Naive thymus-derived CD4-positive, alpha-beta T cell (primary cell): Measurements from ENCODE around the gene SCAMP2. TPM values are rescaled to one million over a fixed set of nuclear protein-coding genes. Genes with fewer than 3 reads are reported as not detected.

Source experiments
- ATAC-seq: fragments of 150-1000 bp; cut with Tn5 transposase; 2 replicates; pipeline ENCODE4 v1.10.0; 2021; ENCODE audit warnings: mild to moderate bottlenecking, moderate library complexity
- CTCF ChIA-PET: fragments of 350-600 bp; sonication (Branson Sonifier 250); formaldehyde crosslinking; loops from one replicate; lab custom pipeline; 2021; ENCODE audit warnings: antibody characterized with exemption; lab: Charles Lee
- POLR2A ChIA-PET: fragments of 350-600 bp; sonication (Branson Sonifier 250); formaldehyde crosslinking; loops from one replicate; lab custom pipeline; 2021; ENCODE audit warnings: antibody characterized with exemption, inconsistent platforms; lab: Charles Lee
- DNase-seq, 9 donors: peaks; one replicate each; pipeline versions ENCODE4 v3.0.0 to v3.0.0-alpha.2; 2020 to 2022; ENCODE audit warnings: mixed read lengths in 1 of 9
- H3K27ac ChIP-seq: one replicate; pipeline ENCODE4 v1.7.0; 2013; ENCODE audit warnings: mild to moderate bottlenecking, low read depth, low read length, moderate library complexity
- H3K27me3 ChIP-seq, 2 donors: one replicate each; pipeline ENCODE4 v1.7.0; 2013; ENCODE audit warnings: low read length in 2 of 2, mild to moderate bottlenecking in 2 of 2, moderate library complexity in 2 of 2; ENCODE audit not compliant: control insufficient read depth in 2 of 2, insufficient read depth in 2 of 2
- H3K36me3 ChIP-seq, 3 experiments: 1 replicate in 2 of 3; 2 replicates in 1 of 3; pipeline ENCODE4 v1.7.0; 2013; ENCODE audit warnings: low read length in 3 of 3, mild to moderate bottlenecking in 3 of 3, moderate library complexity in 1 of 3; ENCODE audit not compliant: insufficient read depth in 3 of 3, control insufficient read depth in 2 of 3
- H3K4me1 ChIP-seq, 2 donors: one replicate each; pipeline ENCODE4 v1.7.0; 2013; ENCODE audit warnings: low read length in 2 of 2, mild to moderate bottlenecking in 2 of 2, moderate library complexity in 1 of 2; ENCODE audit not compliant: control insufficient read depth in 2 of 2, insufficient read depth in 2 of 2
- H3K4me3 ChIP-seq: 2 replicates; pipeline ENCODE4 v1.7.0; 2013; ENCODE audit warnings: mild to moderate bottlenecking, low read length
- H3K9me3 ChIP-seq, 3 experiments: 1 replicate in 2 of 3; 2 replicates in 1 of 3; pipeline ENCODE4 v1.7.0; 2013; ENCODE audit warnings: low read length in 3 of 3; ENCODE audit not compliant: control insufficient read depth in 2 of 3
- H3K27ac Mint-ChIP-seq, 9 donors: one replicate each; pipeline ENCODE4 v1.8.0; 2020 to 2022; ENCODE audit warnings: mixed read lengths in 9 of 9, mild to moderate bottlenecking in 8 of 9, moderate library complexity in 5 of 9, inconsistent platforms in 2 of 9
- H3K27me3 Mint-ChIP-seq, 5 donors: one replicate each; pipeline ENCODE4 v1.8.0; 2021 to 2022; ENCODE audit warnings: mixed read lengths in 5 of 5, mild to moderate bottlenecking in 1 of 5
- H3K36me3 Mint-ChIP-seq, 5 donors: one replicate each; pipeline ENCODE4 v1.8.0; 2020 to 2022; ENCODE audit warnings: mixed read lengths in 5 of 5, mild to moderate bottlenecking in 3 of 5, inconsistent platforms in 1 of 5
- H3K4me1 Mint-ChIP-seq, 7 donors: one replicate each; pipeline ENCODE4 v1.8.0; 2020 to 2022; ENCODE audit warnings: mixed read lengths in 7 of 7, mild to moderate bottlenecking in 3 of 7, inconsistent platforms in 1 of 7
- H3K4me3 Mint-ChIP-seq, 10 donors: one replicate each; pipeline ENCODE4 v1.8.0; 2020 to 2022; ENCODE audit warnings: mild to moderate bottlenecking in 10 of 10, mixed read lengths in 10 of 10, moderate library complexity in 6 of 10, inconsistent platforms in 2 of 10
- H3K9me3 Mint-ChIP-seq, 11 donors: one replicate each; pipeline ENCODE4 v1.8.0; 2020 to 2022; ENCODE audit warnings: mixed read lengths in 11 of 11, mild to moderate bottlenecking in 4 of 11, inconsistent platforms in 1 of 11, moderate library complexity in 1 of 11
- intact Hi-C, 2 donors: fragments of 100-400 bp; cut with micrococcal nuclease; formaldehyde crosslinking; loops; one replicate each; pipeline ENCODE4 v1.15.1; 2023
- polyA plus RNA-seq, 2 donors: library from polyadenylated mRNA; unstranded; fragments of 300-500 nt; fragmentation: Illumina TruSeq; gene quantifications; one replicate each; pipeline ENCODE4 v1.2.3, GENCODE V29; 2021
- total RNA-seq, 6 experiments: library from RNA in 5 of 6; stranded (reverse) in 5 of 6; gene quantifications; 1 replicate in 5 of 6; 2 replicates in 1 of 6; pipeline ENCODE4 v1.2.3 and lab custom pipeline; 2021 to 2026

SCAMP2 gene
- total and polyA plus RNA-seq, 7 experiments from 2014 or later: 78.9 to 141 (median 122) TPM

DNA sequence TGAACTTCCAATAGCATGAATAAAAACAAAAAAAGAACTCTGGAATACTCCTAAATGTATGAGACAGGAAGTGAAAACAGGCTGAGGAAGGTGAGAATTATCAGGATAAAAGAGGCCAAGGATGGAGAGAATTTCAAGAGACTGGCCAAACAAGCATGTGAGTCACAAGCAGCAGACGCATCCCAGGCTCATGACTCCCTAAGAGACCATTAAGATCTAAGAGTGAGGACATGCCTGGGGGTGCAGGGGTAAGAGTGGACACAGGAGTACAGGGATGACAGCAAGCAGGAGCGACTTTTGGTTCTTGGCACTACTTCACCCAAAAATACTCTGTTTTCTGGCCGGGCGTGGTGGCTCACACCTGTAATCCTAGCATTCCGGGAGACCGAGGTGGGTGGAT is 7.1 kb downstream of the SCAMP2 start:
- peaks cover 0 to 4% (median 0%) of the 10 kb centered on the region in 11 donors for H3K9me3 Mint-ChIP-seq
- H3K4me1 ChIP-seq: peaks cover 51 to 62% of the 10 kb centered on the region in 2 donors
- CTCF ChIA-PET: no interaction called here
- H3K27ac Mint-ChIP-seq: peak overlapping the region in 8 of 9 donors; percentile 48 to 95 (median 84)
- ATAC-seq (no peak), DNase-seq (no peak)
- H3K27ac ChIP-seq: peak overlapping the region; percentile 27
- H3K4me3 ChIP-seq: no peak overlapping the region
- no peaks in the 10 kb centered on the region for H3K9me3 ChIP-seq
- peaks cover 60 to 89% (median 68%) of the 10 kb centered on the region in 7 donors for H3K4me1 Mint-ChIP-seq
- peaks cover 0 to 43% (median 11%) of the 10 kb centered on the region in 5 donors for H3K36me3 Mint-ChIP-seq
- H3K4me3 Mint-ChIP-seq: peak overlapping the region in 9 of 10 donors; percentile 12 to 100 (median 37)
- intact Hi-C loops: no loop called here
- no peaks in the 10 kb centered on the region for H3K27me3 Mint-ChIP-seq
- H3K36me3 ChIP-seq: no peaks in the 10 kb centered on the region
- POLR2A ChIA-PET: interaction anchor here (1.6 kb wide), 1 partner anchor 14 kb away, joined by 3 read pairs; no protein-coding TSS in a partner anchor
- H3K27me3 ChIP-seq: no peaks in the 10 kb centered on the region

GRCh38 chr15:74865316-74865715 is 7.8 kb downstream of the SCAMP2 start:
- Mint-ChIP-seq H3K4me3 (peak overlapping the region in 8 of 10 donors; percentile 15 to 100 (median 58)), H3K4me1 (peaks cover 53 to 81% (median 60%) of the 10 kb centered on the region in 7 donors), H3K36me3 (peaks cover 0 to 40% (median 11%) of the 10 kb centered on the region in 5 donors), H3K27ac (peak overlapping the region; percentile 30 to 95 (median 80)), H3K27me3 (no peaks in the 10 kb centered on the region), H3K9me3 (peaks cover 0 to 4% (median 0%) of the 10 kb centered on the region in 11 donors)
- Histone ChIP-seq H3K27me3 (no peaks in the 10 kb centered on the region), H3K4me3 (no peak overlapping the region), H3K36me3 (no peaks in the 10 kb centered on the region), H3K9me3 (no peaks in the 10 kb centered on the region), H3K4me1 (peaks cover 44 to 55% of the 10 kb centered on the region in 2 donors), H3K27ac (peak overlapping the region; percentile 53)
- intact Hi-C loops: no loop called here
- ChIA-PET CTCF (interaction anchor here (0.6 kb wide), 1 partner anchor 88 kb away, joined by 3 read pairs; no protein-coding TSS in a partner anchor), POLR2A (interaction anchor here (0.5 to 1.6 kb wide), 2 partner anchors 13 to 22 kb away, joined by 3 read pairs; no protein-coding TSS in a partner anchor)
- ATAC-seq (no peak), DNase-seq (no peak)

DNA sequence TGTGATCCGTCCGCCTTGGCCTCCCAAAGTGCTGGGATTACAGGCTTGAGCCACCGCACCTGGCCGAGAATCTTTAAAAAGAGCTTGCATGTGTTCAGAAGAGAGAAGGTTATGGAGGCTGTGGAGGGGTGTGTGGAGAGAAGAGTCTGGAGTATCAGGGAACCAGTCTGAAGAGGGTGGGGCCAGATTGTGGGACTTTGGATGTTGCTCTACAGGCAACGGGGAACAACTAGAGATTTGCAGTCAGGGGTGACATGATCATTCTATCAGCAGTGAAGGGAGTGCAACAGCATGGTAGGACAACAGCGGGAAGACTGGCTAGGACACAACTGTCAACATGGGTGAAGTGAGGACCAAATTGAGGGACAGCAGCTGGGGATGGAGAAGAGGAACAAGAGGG is 8.9 kb downstream of the SCAMP2 start:
- POLR2A ChIA-PET: interaction anchor here (1.1 kb wide), 1 partner anchor 10 kb away, joined by 4 read pairs; no protein-coding TSS in a partner anchor
- no peaks in the 10 kb centered on the region for H3K27me3 ChIP-seq
- Mint-ChIP-seq H3K27me3 (no peaks in the 10 kb centered on the region), H3K4me3 (peak overlapping the region in 8 of 10 donors; percentile 6 to 60 (median 53)), H3K9me3 (peaks cover 0 to 4% (median 0%) of the 10 kb centered on the region in 11 donors), H3K27ac (peak overlapping the region; percentile 60 to 92 (median 78)), H3K36me3 (peaks cover 0 to 33% (median 11%) of the 10 kb centered on the region in 5 donors), H3K4me1 (peaks cover 45 to 77% (median 55%) of the 10 kb centered on the region in 7 donors)
- intact Hi-C loops: no loop called here
- no peaks in the 10 kb centered on the region for H3K36me3 ChIP-seq
- peak overlapping the region; percentile 35 for H3K27ac ChIP-seq
- no peaks in the 10 kb centered on the region for H3K9me3 ChIP-seq
- CTCF ChIA-PET: interaction anchor here (1.6 kb wide), 1 partner anchor 37 kb away, joined by 5 read pairs; no protein-coding TSS in a partner anchor
- ATAC-seq (no peak), DNase-seq (no peak)
- no peak overlapping the region for H3K4me3 ChIP-seq
- peaks cover 37 to 53% of the 10 kb centered on the region in 2 donors for H3K4me1 ChIP-seq

GRCh38 chr15:74863239-74864056 is 9.7 kb downstream of the SCAMP2 start:
- ATAC-seq (no peak), DNase-seq (no peak)
- Histone ChIP-seq H3K4me1 (peaks cover 36 to 53% of the 10 kb centered on the region in 2 donors), H3K27me3 (no peaks in the 10 kb centered on the region), H3K9me3 (no peaks in the 10 kb centered on the region), H3K27ac (peak overlapping the region; percentile 56), H3K36me3 (no peaks in the 10 kb centered on the region), H3K4me3 (no peak overlapping the region)
- no peaks in the 10 kb centered on the region for H3K27me3 Mint-ChIP-seq
- ChIA-PET CTCF (interaction anchor here (1.6 kb wide), 1 partner anchor 38 kb away, joined by 5 read pairs; no protein-coding TSS in a partner anchor), POLR2A (interaction anchor here (1.1 kb wide), 1 partner anchor 9 kb away, joined by 4 read pairs; no protein-coding TSS in a partner anchor)
- H3K9me3 Mint-ChIP-seq: peaks cover 0 to 4% (median 0%) of the 10 kb centered on the region in 11 donors
- peaks cover 0 to 28% (median 13%) of the 10 kb centered on the region in 5 donors for H3K36me3 Mint-ChIP-seq
- peak overlapping the region; percentile 53 to 90 (median 78) for H3K27ac Mint-ChIP-seq
- peaks cover 50 to 75% (median 53%) of the 10 kb centered on the region in 7 donors for H3K4me1 Mint-ChIP-seq
- H3K4me3 Mint-ChIP-seq: peak overlapping the region; percentile 2 to 57 (median 35)
- intact Hi-C loops: no loop called here

- peak overlapping the region; percentile 10 for H3K27ac ChIP-seq
- Mint-ChIP-seq H3K9me3 (no peaks in the 10 kb centered on the region), H3K36me3 (peaks cover 0 to 10% (median 2%) of the 10 kb centered on the region in 5 donors), H3K27me3 (no peaks in the 10 kb centered on the region), H3K4me1 (peaks cover 20 to 47% (median 33%) of the 10 kb centered on the region in 7 donors), H3K4me3 (peak overlapping the region in 1 of 10 donors; percentile 25), H3K27ac (peak overlapping the region in 8 of 9 donors; percentile 30 to 81 (median 76))
- DNase-seq (no peak), ATAC-seq (no peak)
- intact Hi-C loops: loop anchor here in 1 of 2 donors (2.0 kb wide), 1 partner anchor 14 kb away; no protein-coding TSS in a partner anchor
- H3K27me3 ChIP-seq: no peaks in the 10 kb centered on the region
- POLR2A ChIA-PET: interaction anchor here (0.6 to 2.0 kb wide), 2 partner anchors 9 to 82 kb away, joined by 3 to 7 read pairs; no protein-coding TSS in a partner anchor
- H3K36me3 ChIP-seq: peaks cover 0 to 19% (median 5%) of the 10 kb centered on the region in 3 experiments
- H3K9me3 ChIP-seq: no peaks in the 10 kb centered on the region
- CTCF ChIA-PET: interaction anchor here (1.2 to 1.5 kb wide), 3 partner anchors 10 to 43 kb away, joined by 3 to 4 read pairs (median 4); no protein-coding TSS in a partner anchor
- H3K4me3 ChIP-seq: no peak overlapping the region
- H3K4me1 ChIP-seq: peaks cover 23 to 35% of the 10 kb centered on the region in 2 donors
Observed at GRCh38 chr15:74858369-74858740, 14.8 kb downstream of the SCAMP2 start.
